Neural cell (in vitro differentiated cells): ENCODE data around the gene EIF4G3. TPM values are rescaled to one million over a fixed set of nuclear protein-coding genes. Genes with fewer than 3 reads are reported as not detected.

ENCODE experiments used
- H2AFZ ChIP-seq: fragments of 200-600, 300-800 bp; sonication (generic), shearing (Covaris generic); 2 replicates; pipeline ENCODE4 v1.6.0; 2014; ENCODE audit warnings: low read depth, mild to moderate bottlenecking, antibody characterized with exemption, low read length, moderate library complexity
- H3F3A ChIP-seq: fragments of 200-600 bp; shearing (Covaris generic); 2 replicates; pipeline ENCODE4 v1.6.1; 2016; ENCODE audit warnings: mild to moderate bottlenecking, moderate library complexity, mixed read lengths, antibody characterized with exemption, low read length; ENCODE audit not compliant: insufficient read depth, poor library complexity, severe bottlenecking
- H3K27ac ChIP-seq: fragments of 200-600, 300-800 bp; sonication (generic), shearing (Covaris generic); 2 replicates; pipeline ENCODE4 v1.5.1; 2014; ENCODE audit warnings: mild to moderate bottlenecking, low read length, moderate library complexity
- H3K27me3 ChIP-seq: fragments of 300-800, 200-600 bp; sonication (generic), shearing (Covaris generic); 2 replicates; pipeline ENCODE4 v1.6.0; 2014; ENCODE audit warnings: mild to moderate bottlenecking, low read depth, low read length, moderate library complexity; ENCODE audit not compliant: insufficient read depth
- H3K36me3 ChIP-seq: fragments of 300-800, 200-600 bp; sonication (generic), shearing (Covaris generic); 2 replicates; pipeline ENCODE4 v1.5.1; 2014; ENCODE audit warnings: mild to moderate bottlenecking, antibody characterized with exemption, low read length, moderate library complexity; ENCODE audit not compliant: insufficient read depth
- H3K4me2 ChIP-seq: fragments of 300-800, 200-600 bp; sonication (generic), shearing (Covaris generic); 2 replicates; pipeline ENCODE4 v1.6.0; 2014; ENCODE audit warnings: mild to moderate bottlenecking, low read length
- H3K4me3 ChIP-seq: fragments of 300-800, 200-600 bp; sonication (generic), shearing (Covaris generic); 2 replicates; pipeline ENCODE4 v1.5.1; 2014; ENCODE audit warnings: mild to moderate bottlenecking, low read length, moderate library complexity
- H3K79me2 ChIP-seq: fragments of 200-600 bp; shearing (Covaris generic); replicated peaks from 2 replicates; pipeline ENCODE4 v1.6.0; 2014; ENCODE audit warnings: mild to moderate bottlenecking, low read length, moderate library complexity; ENCODE audit not compliant: insufficient read depth
- H3K9ac ChIP-seq: fragments of 300-800, 200-600 bp; sonication (generic), shearing (Covaris generic); 2 replicates; pipeline ENCODE4 v1.6.1; 2016; ENCODE audit warnings: mild to moderate bottlenecking, low read length, mixed read lengths
- H3K9me2 ChIP-seq: fragments of 200-600 bp; shearing (Covaris generic); 2 replicates; pipeline ENCODE4 v1.6.1; 2016; ENCODE audit warnings: mild to moderate bottlenecking, low read length, mixed read lengths; ENCODE audit not compliant: insufficient read depth
- H3K9me3 ChIP-seq: fragments of 200-600, 300-800 bp; sonication (generic), shearing (Covaris generic); 2 replicates; pipeline ENCODE4 v1.6.1; 2016; ENCODE audit warnings: mild to moderate bottlenecking, mixed run types, low read length, moderate library complexity, mixed read lengths
- H4K20me1 ChIP-seq: fragments of 200-600 bp; shearing (Covaris generic); 2 replicates; pipeline ENCODE4 v1.6.1; 2016; ENCODE audit warnings: mild to moderate bottlenecking, mixed run types; ENCODE audit not compliant: insufficient read depth
- EP300 ChIP-seq: fragments of 450-650 bp; conservative IDR thresholded peaks from 2 replicates; pipeline ENCODE4 v1.6.1; 2014; ENCODE audit warnings: antibody characterized with exemption, mild to moderate bottlenecking, moderate library complexity; ENCODE audit not compliant: poor library complexity, severe bottlenecking
- MXI1 ChIP-seq: fragments of 450-650 bp; conservative IDR thresholded peaks from 2 replicates; pipeline ENCODE4 v1.6.1; 2014; ENCODE audit warnings: antibody characterized with exemption, mild to moderate bottlenecking; ENCODE audit not compliant: poor library complexity, severe bottlenecking
- POLR2AphosphoS5 ChIP-seq: IDR thresholded peaks from 2 replicates; pipeline ENCODE4 v1.6.1; 2012
- SMC3 ChIP-seq: fragments of 450-650 bp; conservative IDR thresholded peaks from 2 replicates; pipeline ENCODE4 v1.6.1; 2014; ENCODE audit warnings: antibody characterized with exemption, mild to moderate bottlenecking, moderate library complexity; ENCODE audit not compliant: poor library complexity
- polyA plus RNA-seq: library from polyadenylated mRNA; depleted of rRNA; stranded (reverse); fragments of >200 nt; gene quantifications from 2 replicates; pipeline ENCODE4 v1.2.3, GENCODE V29; 2014
- TF ChIP-seq, protein P1 (sequence below): fragments of 450-650 bp; IDR thresholded peaks from 2 replicates; pipeline ENCODE4 v1.5.1; 2014; ENCODE audit warnings: antibody characterized with exemption, mild to moderate bottlenecking, moderate library complexity; ENCODE audit not compliant: poor library complexity, severe bottlenecking
- TF ChIP-seq, protein P2 (sequence below): IDR thresholded peaks from 2 replicates; pipeline ENCODE4 v1.6.1; 2012; ENCODE audit warnings: borderline replicate concordance

The EIF4G3 gene
- polyA plus RNA-seq, 1 donor from 2014 or later: 56.9 TPM

GRCh38 chr1:20958430-20958829, 218.3 kb downstream of the EIF4G3 start:
- Histone ChIP-seq H3K27ac (no peak overlapping the region), H3K4me2 (no peak overlapping the region), H4K20me1 (no peaks in the 10 kb centered on the region), H3K79me2 (no peaks in the 10 kb centered on the region), H3F3A (no peaks in the 10 kb centered on the region), H2AFZ (no peak overlapping the region), H3K36me3 (peaks cover 3% of the 10 kb centered on the region), H3K9ac (no peak overlapping the region), H3K4me3 (no peak overlapping the region), H3K9me2 (no peaks in the 10 kb centered on the region), H3K9me3 (no peaks in the 10 kb centered on the region), H3K27me3 (no peaks in the 10 kb centered on the region)
- TF ChIP-seq, protein P1, sequence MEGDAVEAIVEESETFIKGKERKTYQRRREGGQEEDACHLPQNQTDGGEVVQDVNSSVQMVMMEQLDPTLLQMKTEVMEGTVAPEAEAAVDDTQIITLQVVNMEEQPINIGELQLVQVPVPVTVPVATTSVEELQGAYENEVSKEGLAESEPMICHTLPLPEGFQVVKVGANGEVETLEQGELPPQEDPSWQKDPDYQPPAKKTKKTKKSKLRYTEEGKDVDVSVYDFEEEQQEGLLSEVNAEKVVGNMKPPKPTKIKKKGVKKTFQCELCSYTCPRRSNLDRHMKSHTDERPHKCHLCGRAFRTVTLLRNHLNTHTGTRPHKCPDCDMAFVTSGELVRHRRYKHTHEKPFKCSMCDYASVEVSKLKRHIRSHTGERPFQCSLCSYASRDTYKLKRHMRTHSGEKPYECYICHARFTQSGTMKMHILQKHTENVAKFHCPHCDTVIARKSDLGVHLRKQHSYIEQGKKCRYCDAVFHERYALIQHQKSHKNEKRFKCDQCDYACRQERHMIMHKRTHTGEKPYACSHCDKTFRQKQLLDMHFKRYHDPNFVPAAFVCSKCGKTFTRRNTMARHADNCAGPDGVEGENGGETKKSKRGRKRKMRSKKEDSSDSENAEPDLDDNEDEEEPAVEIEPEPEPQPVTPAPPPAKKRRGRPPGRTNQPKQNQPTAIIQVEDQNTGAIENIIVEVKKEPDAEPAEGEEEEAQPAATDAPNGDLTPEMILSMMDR: no peak
- TF ChIP-seq, protein P2, sequence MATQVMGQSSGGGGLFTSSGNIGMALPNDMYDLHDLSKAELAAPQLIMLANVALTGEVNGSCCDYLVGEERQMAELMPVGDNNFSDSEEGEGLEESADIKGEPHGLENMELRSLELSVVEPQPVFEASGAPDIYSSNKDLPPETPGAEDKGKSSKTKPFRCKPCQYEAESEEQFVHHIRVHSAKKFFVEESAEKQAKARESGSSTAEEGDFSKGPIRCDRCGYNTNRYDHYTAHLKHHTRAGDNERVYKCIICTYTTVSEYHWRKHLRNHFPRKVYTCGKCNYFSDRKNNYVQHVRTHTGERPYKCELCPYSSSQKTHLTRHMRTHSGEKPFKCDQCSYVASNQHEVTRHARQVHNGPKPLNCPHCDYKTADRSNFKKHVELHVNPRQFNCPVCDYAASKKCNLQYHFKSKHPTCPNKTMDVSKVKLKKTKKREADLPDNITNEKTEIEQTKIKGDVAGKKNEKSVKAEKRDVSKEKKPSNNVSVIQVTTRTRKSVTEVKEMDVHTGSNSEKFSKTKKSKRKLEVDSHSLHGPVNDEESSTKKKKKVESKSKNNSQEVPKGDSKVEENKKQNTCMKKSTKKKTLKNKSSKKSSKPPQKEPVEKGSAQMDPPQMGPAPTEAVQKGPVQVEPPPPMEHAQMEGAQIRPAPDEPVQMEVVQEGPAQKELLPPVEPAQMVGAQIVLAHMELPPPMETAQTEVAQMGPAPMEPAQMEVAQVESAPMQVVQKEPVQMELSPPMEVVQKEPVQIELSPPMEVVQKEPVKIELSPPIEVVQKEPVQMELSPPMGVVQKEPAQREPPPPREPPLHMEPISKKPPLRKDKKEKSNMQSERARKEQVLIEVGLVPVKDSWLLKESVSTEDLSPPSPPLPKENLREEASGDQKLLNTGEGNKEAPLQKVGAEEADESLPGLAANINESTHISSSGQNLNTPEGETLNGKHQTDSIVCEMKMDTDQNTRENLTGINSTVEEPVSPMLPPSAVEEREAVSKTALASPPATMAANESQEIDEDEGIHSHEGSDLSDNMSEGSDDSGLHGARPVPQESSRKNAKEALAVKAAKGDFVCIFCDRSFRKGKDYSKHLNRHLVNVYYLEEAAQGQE: no peak

- H3F3A ChIP-seq: no peaks in the 10 kb centered on the region
- H3K4me3 ChIP-seq: no peak overlapping the region
- H3K9me3 ChIP-seq: no peaks in the 10 kb centered on the region
- H3K36me3 ChIP-seq: peaks cover 3% of the 10 kb centered on the region
- no peaks in the 10 kb centered on the region for H3K9me2 ChIP-seq
- no peak overlapping the region for H3K4me2 ChIP-seq
- no peaks in the 10 kb centered on the region for H3K79me2 ChIP-seq
- no peaks in the 10 kb centered on the region for H4K20me1 ChIP-seq
- no peak overlapping the region for H3K27ac ChIP-seq
- H3K27me3 ChIP-seq: no peaks in the 10 kb centered on the region
- no peak for TF ChIP-seq SMC3
- TF ChIP-seq, protein P2: no peak
- H3K9ac ChIP-seq: no peak overlapping the region
- no peak overlapping the region for H2AFZ ChIP-seq
Measured at GRCh38 chr1:20956272-20956671, 220.4 kb downstream of the EIF4G3 start.

- Histone ChIP-seq H3K9me2 (no peaks in the 10 kb centered on the region), H3K4me2 (no peak overlapping the region), H3K9ac (no peak overlapping the region), H2AFZ (no peak overlapping the region), H3K36me3 (peaks cover 3% of the 10 kb centered on the region), H3K79me2 (no peaks in the 10 kb centered on the region), H3K27me3 (no peaks in the 10 kb centered on the region), H3F3A (no peaks in the 10 kb centered on the region), H3K9me3 (no peaks in the 10 kb centered on the region), H3K27ac (no peak overlapping the region), H3K4me3 (no peak overlapping the region), H4K20me1 (no peaks in the 10 kb centered on the region)
- TF ChIP-seq, protein P1: no peak
- TF ChIP-seq MXI1 (no peak), EP300 (no peak), POLR2AphosphoS5 (no peak), SMC3 (no peak)
Measured at GRCh38 chr1:20950679-20951078, 226.0 kb downstream of the EIF4G3 start.
